CD8-positive, alpha-beta memory T cell (primary cell): ENCODE data around the gene CRYGN. TPM values are rescaled to one million over a fixed set of nuclear protein-coding genes. Genes with fewer than 3 reads are reported as not detected.

Source experiments
- CTCF ChIA-PET: fragments of 350-600 bp; sonication (Branson Sonifier 250); formaldehyde crosslinking; loops from one replicate; lab custom pipeline; 2021; ENCODE audit warnings: antibody characterized with exemption; lab: Charles Lee
- POLR2A ChIA-PET: fragments of 350-600 bp; sonication (Branson Sonifier 250); formaldehyde crosslinking; loops from one replicate; lab custom pipeline; 2021; ENCODE audit warnings: antibody characterized with exemption; lab: Charles Lee
- DNase-seq, 5 donors: peaks; one replicate each; pipeline versions ENCODE4 v3.0.0 to v3.0.0-alpha.2; 2020 to 2022; ENCODE audit warnings: mixed read lengths in 1 of 5
- H3K27ac ChIP-seq: one replicate; pipeline ENCODE4 v1.7.0; 2013; ENCODE audit warnings: low read depth, mild to moderate bottlenecking, low read length, moderate library complexity
- H3K27me3 ChIP-seq: 2 replicates; pipeline ENCODE4 v1.7.0; 2013; ENCODE audit warnings: low read length, mild to moderate bottlenecking; ENCODE audit not compliant: insufficient read depth, poor library complexity, severe bottlenecking
- H3K36me3 ChIP-seq: 2 replicates; pipeline ENCODE4 v1.7.0; 2013; ENCODE audit warnings: mild to moderate bottlenecking, low read length, moderate library complexity; ENCODE audit not compliant: insufficient read depth
- H3K4me1 ChIP-seq: 2 replicates; pipeline ENCODE4 v1.7.0; 2013; ENCODE audit warnings: mild to moderate bottlenecking, low read length, moderate library complexity; ENCODE audit not compliant: insufficient read depth
- H3K4me3 ChIP-seq: 2 replicates; pipeline ENCODE4 v1.7.0; 2013; ENCODE audit warnings: mild to moderate bottlenecking, low read length
- H3K9me3 ChIP-seq: 2 replicates; pipeline ENCODE4 v1.7.0; 2013; ENCODE audit warnings: mild to moderate bottlenecking, low read length
- H3K27ac Mint-ChIP-seq, 8 donors: one replicate each; pipeline ENCODE4 v1.8.0; 2020 to 2021; ENCODE audit warnings: mixed read lengths in 8 of 8, mild to moderate bottlenecking in 6 of 8, inconsistent platforms in 3 of 8, moderate library complexity in 3 of 8
- H3K27me3 Mint-ChIP-seq, 2 donors: one replicate each; pipeline ENCODE4 v1.8.0; 2020 to 2021; ENCODE audit warnings: mixed read lengths in 2 of 2, mild to moderate bottlenecking in 1 of 2, moderate library complexity in 1 of 2
- H3K36me3 Mint-ChIP-seq, 3 donors: one replicate each; pipeline ENCODE4 v1.8.0; 2020 to 2021; ENCODE audit warnings: mixed read lengths in 3 of 3, inconsistent platforms in 1 of 3, mild to moderate bottlenecking in 1 of 3
- H3K4me1 Mint-ChIP-seq, 3 donors: one replicate each; pipeline ENCODE4 v1.8.0; 2020 to 2021; ENCODE audit warnings: mixed read lengths in 3 of 3, inconsistent platforms in 1 of 3, mild to moderate bottlenecking in 1 of 3
- H3K4me3 Mint-ChIP-seq, 7 donors: one replicate each; pipeline ENCODE4 v1.8.0; 2020 to 2021; ENCODE audit warnings: mixed read lengths in 7 of 7, mild to moderate bottlenecking in 6 of 7, moderate library complexity in 4 of 7, inconsistent platforms in 2 of 7
- H3K9me3 Mint-ChIP-seq, 5 donors: one replicate each; pipeline ENCODE4 v1.8.0; 2020 to 2022; ENCODE audit warnings: mixed read lengths in 5 of 5, mild to moderate bottlenecking in 3 of 5, moderate library complexity in 2 of 5, inconsistent platforms in 1 of 5
- polyA plus RNA-seq: library from polyadenylated mRNA; unstranded; fragments of 300-500 nt; fragmentation: Illumina TruSeq; gene quantifications from one replicate; pipeline ENCODE4 v1.2.3, GENCODE V29; 2021
- total RNA-seq, 2 experiments: library from RNA; stranded (reverse); gene quantifications; one replicate each; pipeline ENCODE4 v1.2.3, GENCODE V29; 2021

Gene CRYGN
- total RNA-seq (not detected), polyA plus RNA-seq (0.41 TPM)

DNA sequence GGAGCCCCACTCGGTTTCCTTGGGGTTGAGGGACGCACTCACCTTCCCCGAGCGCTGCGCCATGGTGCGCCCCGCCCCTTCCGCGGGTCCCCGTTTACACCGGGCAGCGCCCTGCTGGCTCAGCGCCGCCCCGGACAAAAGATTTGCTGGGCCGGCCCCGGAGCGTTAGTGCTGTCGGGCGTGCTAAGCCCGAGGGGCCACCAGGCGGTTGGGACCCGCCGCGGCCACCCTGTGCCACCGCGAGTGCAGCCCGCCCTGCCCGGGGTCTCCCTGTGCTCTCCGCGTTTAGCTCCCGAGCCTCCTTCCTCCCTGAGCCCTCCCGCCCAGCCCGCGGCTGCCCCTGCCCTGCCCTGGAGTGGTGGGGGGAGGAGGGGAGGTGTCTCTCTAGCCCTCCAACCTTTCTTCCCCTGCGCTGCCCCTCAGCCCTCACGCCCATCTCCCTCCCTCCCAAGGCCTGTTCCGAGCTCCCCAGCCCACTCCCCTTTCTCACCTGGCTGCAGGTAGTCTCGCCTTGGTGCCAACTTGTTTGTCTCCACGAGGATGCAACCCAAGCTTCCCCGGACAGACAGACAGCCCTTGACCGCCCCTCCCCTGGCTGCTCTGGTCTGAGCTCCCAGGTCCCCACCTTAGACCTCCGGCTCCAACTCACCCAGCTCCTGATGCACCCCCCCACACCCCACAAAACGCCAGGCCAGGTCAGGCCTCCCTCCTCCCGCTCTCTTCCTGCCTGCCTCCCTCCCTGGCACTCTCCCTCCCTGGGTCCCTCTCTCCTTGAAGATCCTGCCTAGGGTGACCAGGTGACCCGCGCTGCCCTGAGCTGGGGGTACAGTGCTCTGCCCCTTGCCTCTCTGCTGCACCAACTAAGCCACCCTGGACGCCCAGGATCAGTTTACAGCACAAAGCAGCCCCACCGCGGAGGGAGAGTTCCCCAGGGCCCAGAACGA, at the start of gene CRYGN:
Gene CRYGN, minus strand, starts transcription at position 287 of the 944 bp plus-strand sequence. Its CDS starts 224 bp downstream, at position 63.
- Mint-ChIP-seq H3K4me1 (peaks cover 6 to 37% (median 26%) of the 10 kb centered on the region in 3 donors), H3K9me3 (no peaks in the 10 kb centered on the region), H3K27me3 (peaks cover 0 to 2% of the 10 kb centered on the region in 2 donors), H3K27ac (peak within 1 kb of the TSS; percentile 5 to 95 (median 76)), H3K4me3 (peak within 1 kb of the TSS in 6 of 7 donors; percentile 29 to 70 (median 57)), H3K36me3 (no peaks in the 10 kb centered on the region)
- Histone ChIP-seq H3K27ac (no peak within 1 kb of the TSS), H3K4me3 (no peak within 1 kb of the TSS), H3K4me1 (peaks cover 28% of the 10 kb centered on the region), H3K27me3 (no peaks in the 10 kb centered on the region), H3K36me3 (no peaks in the 10 kb centered on the region), H3K9me3 (no peaks in the 10 kb centered on the region)
- peak in 1 of 5 donors; percentile 46 for DNase-seq
- CTCF ChIA-PET: interaction anchor here (0.9 to 3.4 kb wide), 6 partner anchors 8 to 125 kb away, joined by 3 to 13 read pairs (median 4); no protein-coding TSS in a partner anchor
- POLR2A ChIA-PET: interaction anchor here (0.6 kb wide), 1 partner anchor 12 kb away, joined by 3 read pairs; no protein-coding TSS in a partner anchor

DNA sequence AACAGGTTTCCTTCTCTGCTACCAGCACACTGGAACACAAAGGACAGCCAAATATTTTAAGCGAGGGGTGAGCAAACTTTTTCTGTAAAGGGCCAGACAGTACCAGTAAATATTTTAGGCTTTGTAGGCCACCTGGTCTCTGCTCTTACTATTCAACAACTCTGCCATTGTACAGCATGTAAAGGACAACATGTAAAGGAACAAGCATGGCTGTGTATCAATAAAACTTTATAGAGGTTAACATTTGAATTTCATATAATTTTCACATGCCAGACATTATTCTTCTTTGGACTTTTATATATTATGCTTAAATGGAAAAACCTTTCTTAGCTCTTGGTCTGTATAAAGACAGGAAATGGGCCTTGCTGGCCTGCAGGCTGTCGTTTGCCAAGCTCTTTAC, 49.6 kb upstream of the CRYGN start:
- CTCF ChIA-PET: no interaction called here
- Histone ChIP-seq H3K27me3 (no peaks in the 10 kb centered on the region), H3K4me1 (no peaks in the 10 kb centered on the region), H3K4me3 (no peak overlapping the region), H3K36me3 (peaks cover 38% of the 10 kb centered on the region), H3K27ac (no peak overlapping the region), H3K9me3 (no peaks in the 10 kb centered on the region)
- Mint-ChIP-seq H3K9me3 (no peaks in the 10 kb centered on the region), H3K4me3 (no peak overlapping the region), H3K27ac (peak overlapping the region in 1 of 8 donors; percentile 18), H3K27me3 (no peaks in the 10 kb centered on the region), H3K36me3 (peaks cover 0 to 63% (median 28%) of the 10 kb centered on the region in 3 donors), H3K4me1 (peaks cover 26 to 56% (median 34%) of the 10 kb centered on the region in 3 donors)
- POLR2A ChIA-PET: no interaction called here
- DNase-seq: no peak

DNA sequence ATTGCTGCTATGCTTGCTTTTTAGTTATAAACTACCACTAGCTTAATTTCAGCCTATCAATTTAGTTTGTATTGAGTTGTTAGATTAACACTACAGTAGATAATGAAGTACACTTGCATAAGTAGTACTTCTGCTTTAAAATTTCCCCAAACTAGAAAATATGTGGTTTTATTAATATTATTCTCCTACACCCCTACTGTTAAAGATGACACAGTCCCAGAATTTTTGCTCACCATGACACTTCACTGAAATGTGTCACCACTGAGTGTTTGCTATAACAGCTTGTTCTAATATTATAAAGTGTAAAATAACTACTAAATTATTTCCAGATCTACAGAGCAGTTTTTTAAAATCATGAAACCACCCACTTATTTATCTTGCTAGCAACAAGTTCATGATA, 48.2 kb upstream of the CRYGN start:
- no peak for DNase-seq
- CTCF ChIA-PET: no interaction called here
- POLR2A ChIA-PET: no interaction called here
- Mint-ChIP-seq H3K36me3 (peaks cover 0 to 75% (median 32%) of the 10 kb centered on the region in 3 donors), H3K9me3 (no peaks in the 10 kb centered on the region), H3K27ac (no peak overlapping the region), H3K4me1 (peaks cover 17 to 55% (median 28%) of the 10 kb centered on the region in 3 donors), H3K4me3 (no peak overlapping the region), H3K27me3 (no peaks in the 10 kb centered on the region)
- no peaks in the 10 kb centered on the region for H3K9me3 ChIP-seq
- no peak overlapping the region for H3K4me3 ChIP-seq
- H3K27me3 ChIP-seq: no peaks in the 10 kb centered on the region
- H3K27ac ChIP-seq: no peak overlapping the region
- peaks cover 49% of the 10 kb centered on the region for H3K36me3 ChIP-seq
- H3K4me1 ChIP-seq: no peaks in the 10 kb centered on the region

GRCh38 chr7:151487228-151487627, 47.3 kb upstream of the CRYGN start:
- H3K4me3 Mint-ChIP-seq: no peak overlapping the region
- Histone ChIP-seq H3K27ac (no peak overlapping the region), H3K27me3 (no peaks in the 10 kb centered on the region), H3K36me3 (peaks cover 49% of the 10 kb centered on the region), H3K4me3 (no peak overlapping the region), H3K4me1 (no peaks in the 10 kb centered on the region), H3K9me3 (no peaks in the 10 kb centered on the region)
- no peak for DNase-seq
- peaks cover 0 to 84% (median 39%) of the 10 kb centered on the region in 3 donors for H3K36me3 Mint-ChIP-seq
- no peaks in the 10 kb centered on the region for H3K9me3 Mint-ChIP-seq
- H3K4me1 Mint-ChIP-seq: peaks cover 20 to 62% (median 35%) of the 10 kb centered on the region in 3 donors
- CTCF ChIA-PET: interaction anchor here (1.1 kb wide), 1 partner anchor 21 kb away, joined by 3 read pairs; no protein-coding TSS in a partner anchor
- H3K27ac Mint-ChIP-seq: peak overlapping the region in 1 of 8 donors; percentile 74
- POLR2A ChIA-PET: no interaction called here
- H3K27me3 Mint-ChIP-seq: no peaks in the 10 kb centered on the region

- Mint-ChIP-seq H3K36me3 (peaks cover 0 to 93% (median 40%) of the 10 kb centered on the region in 3 donors), H3K9me3 (no peaks in the 10 kb centered on the region), H3K4me3 (no peak overlapping the region), H3K27ac (no peak overlapping the region), H3K4me1 (peaks cover 24 to 68% (median 41%) of the 10 kb centered on the region in 3 donors), H3K27me3 (no peaks in the 10 kb centered on the region)
- H3K27me3 ChIP-seq: no peaks in the 10 kb centered on the region
- ChIA-PET POLR2A (no interaction called here), CTCF (no interaction called here)
- peaks cover 51% of the 10 kb centered on the region for H3K36me3 ChIP-seq
- no peaks in the 10 kb centered on the region for H3K4me1 ChIP-seq
- no peak for DNase-seq
- no peaks in the 10 kb centered on the region for H3K9me3 ChIP-seq
- H3K27ac ChIP-seq: no peak overlapping the region
- no peak overlapping the region for H3K4me3 ChIP-seq
These were observed 46.1 kb upstream of the CRYGN start for GRCh38 chr7:151486074-151486473.

DNA sequence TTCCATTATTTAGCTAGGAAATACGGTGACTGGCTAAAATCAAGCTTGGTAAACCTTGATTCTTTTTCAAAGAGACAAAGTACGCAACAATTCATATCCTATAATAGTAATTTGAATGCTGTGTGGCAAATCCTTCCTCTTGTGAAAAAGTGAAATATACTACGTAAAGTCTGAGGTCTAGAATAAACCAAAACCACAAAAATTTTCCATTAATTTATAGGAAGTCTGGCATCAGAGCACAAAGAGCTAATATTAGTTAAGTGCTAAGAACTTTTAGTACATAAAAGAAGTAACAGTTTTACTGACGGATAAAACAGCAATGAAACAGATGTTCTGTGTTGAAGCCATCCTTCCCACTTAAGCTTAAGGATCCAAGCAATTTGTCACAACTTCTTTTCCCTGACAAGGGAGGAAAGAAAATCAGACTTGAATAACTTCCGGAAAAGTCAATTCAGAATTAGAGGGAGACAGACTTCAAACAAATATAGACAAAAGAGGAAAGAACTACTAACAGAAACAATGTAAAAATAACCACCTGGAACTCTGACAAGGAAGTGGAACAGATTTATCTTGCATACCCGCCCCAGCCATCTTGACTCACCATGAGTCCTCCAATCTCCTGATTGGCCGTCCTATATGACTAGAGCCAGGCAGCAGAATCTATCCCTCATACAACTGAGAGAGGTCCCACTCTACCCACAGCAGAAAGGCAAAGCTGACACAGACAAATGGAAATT, 45.2 kb upstream of the CRYGN start:
- H3K9me3 ChIP-seq: no peaks in the 10 kb centered on the region
- no peak for DNase-seq
- Mint-ChIP-seq H3K9me3 (no peaks in the 10 kb centered on the region), H3K4me1 (peaks cover 24 to 62% (median 35%) of the 10 kb centered on the region in 3 donors), H3K27me3 (no peaks in the 10 kb centered on the region), H3K27ac (peak overlapping the region in 2 of 8 donors; percentile 53 to 54), H3K4me3 (no peak overlapping the region), H3K36me3 (peaks cover 0 to 89% (median 36%) of the 10 kb centered on the region in 3 donors)
- H3K4me3 ChIP-seq: no peak overlapping the region
- no peak overlapping the region for H3K27ac ChIP-seq
- POLR2A ChIA-PET: no interaction called here
- no peaks in the 10 kb centered on the region for H3K4me1 ChIP-seq
- CTCF ChIA-PET: interaction anchor here (0.8 to 1.2 kb wide), 2 partner anchors 36 to 37 kb away, joined by 3 read pairs; no protein-coding TSS in a partner anchor
- peaks cover 53% of the 10 kb centered on the region for H3K36me3 ChIP-seq
- no peaks in the 10 kb centered on the region for H3K27me3 ChIP-seq

GRCh38 chr7:151483711-151483983, 43.7 kb upstream of the CRYGN start:
- no peaks in the 10 kb centered on the region for H3K9me3 Mint-ChIP-seq
- Histone ChIP-seq H3K4me1 (no peaks in the 10 kb centered on the region), H3K36me3 (peaks cover 39% of the 10 kb centered on the region), H3K27ac (no peak overlapping the region), H3K27me3 (no peaks in the 10 kb centered on the region), H3K4me3 (no peak overlapping the region), H3K9me3 (no peaks in the 10 kb centered on the region)
- no peak overlapping the region for H3K4me3 Mint-ChIP-seq
- peaks cover 31 to 68% (median 41%) of the 10 kb centered on the region in 3 donors for H3K4me1 Mint-ChIP-seq
- CTCF ChIA-PET: no interaction called here
- no peaks in the 10 kb centered on the region for H3K27me3 Mint-ChIP-seq
- peaks cover 0 to 85% (median 28%) of the 10 kb centered on the region in 3 donors for H3K36me3 Mint-ChIP-seq
- DNase-seq: no peak
- POLR2A ChIA-PET: no interaction called here
- H3K27ac Mint-ChIP-seq: peak overlapping the region in 3 of 8 donors; percentile 25 to 57 (median 52)
